Neural crest cell (in vitro differentiated cells): ENCODE results near the gene CCDC39. TPM values are rescaled to one million over a fixed set of nuclear protein-coding genes. Genes with fewer than 3 reads are reported as not detected.
A peak's percentile ranks its signal among the peaks of the same experiment; 100 is the strongest.

Experiments
- DNase-seq: peaks from one replicate; pipeline ENCODE4 v3.0.0; 2021; ENCODE audit warnings: low read depth, mixed read lengths, low spot score
- H3K27ac Mint-ChIP-seq: one replicate; pipeline ENCODE4 v1.8.0; 2021; ENCODE audit warnings: mild to moderate bottlenecking, mixed read lengths; ENCODE audit not compliant: unreplicated experiment
- H3K27me3 Mint-ChIP-seq: 2 replicates; pipeline ENCODE4 v1.8.0; 2021; ENCODE audit warnings: low read depth, mild to moderate bottlenecking, mixed read lengths
- H3K36me3 Mint-ChIP-seq: 2 replicates; pipeline ENCODE4 v1.8.0; 2021; ENCODE audit warnings: low read depth, mild to moderate bottlenecking, mixed read lengths
- H3K4me1 Mint-ChIP-seq: 2 replicates; pipeline ENCODE4 v1.8.0; 2021; ENCODE audit warnings: mixed read lengths
- H3K4me3 Mint-ChIP-seq: one replicate; pipeline ENCODE4 v1.8.0; 2021; ENCODE audit warnings: mild to moderate bottlenecking, mixed read lengths
- H3K9me3 Mint-ChIP-seq: 2 replicates; pipeline ENCODE4 v1.8.0; 2021; ENCODE audit warnings: mixed read lengths
- total RNA-seq: library from RNA; stranded (reverse); gene quantifications from 2 replicates; pipeline ENCODE4 v1.2.1, GENCODE V29; 2021
- TF ChIP-seq, protein P1 (sequence below): fragments of 200-600 bp; sonication (generic); conservative IDR thresholded peaks from 2 replicates; pipeline ENCODE4 v1.5.0; 2021; ENCODE audit warnings: antibody characterized with exemption, mild to moderate bottlenecking

Gene CCDC39
- total RNA-seq, 1 donor from 2014 or later = 0.07 TPM

DNA sequence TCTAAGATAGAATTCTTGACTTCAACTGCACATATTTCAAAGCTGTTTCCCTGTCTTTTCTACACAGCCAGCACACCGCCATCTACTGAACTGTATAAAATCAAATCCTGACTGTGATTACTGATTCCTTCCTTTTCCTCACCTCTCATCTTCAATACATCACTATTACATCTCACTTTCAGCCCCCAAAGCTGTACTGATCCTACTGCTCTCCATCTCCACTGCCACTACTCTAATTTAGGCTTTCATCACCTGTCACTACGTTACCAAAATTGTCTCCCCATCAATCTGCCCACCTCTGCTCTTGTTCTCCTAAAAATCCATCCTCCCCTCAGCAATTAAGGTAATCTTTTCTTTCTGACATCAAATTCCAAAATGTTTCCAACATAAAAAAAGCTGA, 4.5 kb upstream of the CCDC39 start:
- TF ChIP-seq, protein P1, sequence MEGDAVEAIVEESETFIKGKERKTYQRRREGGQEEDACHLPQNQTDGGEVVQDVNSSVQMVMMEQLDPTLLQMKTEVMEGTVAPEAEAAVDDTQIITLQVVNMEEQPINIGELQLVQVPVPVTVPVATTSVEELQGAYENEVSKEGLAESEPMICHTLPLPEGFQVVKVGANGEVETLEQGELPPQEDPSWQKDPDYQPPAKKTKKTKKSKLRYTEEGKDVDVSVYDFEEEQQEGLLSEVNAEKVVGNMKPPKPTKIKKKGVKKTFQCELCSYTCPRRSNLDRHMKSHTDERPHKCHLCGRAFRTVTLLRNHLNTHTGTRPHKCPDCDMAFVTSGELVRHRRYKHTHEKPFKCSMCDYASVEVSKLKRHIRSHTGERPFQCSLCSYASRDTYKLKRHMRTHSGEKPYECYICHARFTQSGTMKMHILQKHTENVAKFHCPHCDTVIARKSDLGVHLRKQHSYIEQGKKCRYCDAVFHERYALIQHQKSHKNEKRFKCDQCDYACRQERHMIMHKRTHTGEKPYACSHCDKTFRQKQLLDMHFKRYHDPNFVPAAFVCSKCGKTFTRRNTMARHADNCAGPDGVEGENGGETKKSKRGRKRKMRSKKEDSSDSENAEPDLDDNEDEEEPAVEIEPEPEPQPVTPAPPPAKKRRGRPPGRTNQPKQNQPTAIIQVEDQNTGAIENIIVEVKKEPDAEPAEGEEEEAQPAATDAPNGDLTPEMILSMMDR = no peak
- no peak overlapping the region for H3K27ac Mint-ChIP-seq
- H3K27me3 Mint-ChIP-seq = peaks cover 76% of the 10 kb centered on the region
- no peak for DNase-seq
- H3K9me3 Mint-ChIP-seq = no peaks in the 10 kb centered on the region
- H3K4me3 Mint-ChIP-seq = no peak overlapping the region
- H3K36me3 Mint-ChIP-seq = no peaks in the 10 kb centered on the region
- H3K4me1 Mint-ChIP-seq = peaks cover 11% of the 10 kb centered on the region

DNA sequence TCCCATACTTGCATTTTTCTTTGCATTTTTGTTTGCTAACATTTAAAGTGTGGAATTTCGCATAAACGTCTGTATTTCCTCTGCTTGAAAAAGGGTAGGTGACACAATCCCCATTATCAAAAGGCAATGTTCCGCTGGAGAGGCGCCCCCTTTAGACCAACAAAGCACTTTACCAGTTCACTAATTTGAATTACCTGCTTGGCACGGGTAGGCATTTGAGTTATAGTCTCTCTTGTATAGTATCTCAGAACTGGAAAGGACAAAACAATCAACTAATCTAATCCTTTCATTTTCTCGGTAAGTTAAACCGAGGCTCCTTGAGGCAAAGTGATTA, 775 bp upstream of the CCDC39 start:
- H3K27ac Mint-ChIP-seq = no peak overlapping the region
- no peaks in the 10 kb centered on the region for H3K36me3 Mint-ChIP-seq
- TF ChIP-seq, protein P1 = peak; percentile 74
- no peaks in the 10 kb centered on the region for H3K9me3 Mint-ChIP-seq
- H3K27me3 Mint-ChIP-seq = peaks cover 81% of the 10 kb centered on the region
- H3K4me3 Mint-ChIP-seq = peak overlapping the region; percentile 93
- peaks cover 12% of the 10 kb centered on the region for H3K4me1 Mint-ChIP-seq
- DNase-seq = peak; percentile 36

DNA sequence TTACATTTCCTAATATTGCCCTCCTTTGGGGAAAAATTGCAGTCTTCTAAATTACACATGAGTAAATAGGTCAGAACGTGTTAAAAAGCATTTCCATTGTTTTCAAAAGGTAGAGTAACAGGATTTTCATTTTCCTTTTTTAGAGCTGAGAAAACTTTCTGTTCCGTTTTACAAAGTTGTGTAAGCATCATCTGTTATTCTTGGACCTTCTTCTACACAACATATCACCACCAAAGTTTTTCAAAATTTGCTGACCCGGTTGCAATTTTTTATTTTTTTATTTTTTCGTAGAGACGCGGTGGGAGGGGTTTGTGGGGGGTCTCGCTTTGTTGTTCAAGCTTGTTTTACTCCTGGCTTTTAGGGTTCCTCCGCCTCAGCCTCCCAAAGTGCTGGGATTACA, 1.1 kb downstream of the CCDC39 start:
- H3K27me3 Mint-ChIP-seq = peaks cover 81% of the 10 kb centered on the region
- TF ChIP-seq, protein P1 = no peak
- H3K27ac Mint-ChIP-seq = no peak overlapping the region
- no peaks in the 10 kb centered on the region for H3K9me3 Mint-ChIP-seq
- peak overlapping the region; percentile 93 for H3K4me3 Mint-ChIP-seq
- H3K36me3 Mint-ChIP-seq = no peaks in the 10 kb centered on the region
- no peak for DNase-seq
- peaks cover 12% of the 10 kb centered on the region for H3K4me1 Mint-ChIP-seq

DNA sequence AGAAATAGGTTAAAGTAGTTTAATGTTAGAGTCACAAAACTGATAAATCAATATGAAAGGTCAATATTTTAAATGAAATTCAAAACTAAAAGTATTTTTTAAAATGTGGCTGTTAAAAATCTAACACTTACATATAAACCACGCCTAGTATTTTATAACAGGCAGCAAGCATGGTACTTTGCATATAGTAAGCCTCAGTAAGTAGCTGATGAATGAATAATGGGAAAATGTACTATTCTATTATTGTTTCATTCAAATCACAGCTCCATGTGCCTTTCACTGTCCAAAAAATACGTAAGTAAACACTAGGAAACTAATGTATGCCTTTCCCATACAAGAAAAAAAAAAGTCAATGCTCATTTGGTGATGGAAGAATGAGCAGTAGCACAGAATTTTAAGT, 17.8 kb downstream of the CCDC39 start:
- no peak overlapping the region for H3K4me3 Mint-ChIP-seq
- no peaks in the 10 kb centered on the region for H3K36me3 Mint-ChIP-seq
- TF ChIP-seq, protein P1 = no peak
- no peak for DNase-seq
- no peaks in the 10 kb centered on the region for H3K9me3 Mint-ChIP-seq
- no peak overlapping the region for H3K27ac Mint-ChIP-seq
- peaks cover 8% of the 10 kb centered on the region for H3K27me3 Mint-ChIP-seq
- no peaks in the 10 kb centered on the region for H3K4me1 Mint-ChIP-seq

DNA sequence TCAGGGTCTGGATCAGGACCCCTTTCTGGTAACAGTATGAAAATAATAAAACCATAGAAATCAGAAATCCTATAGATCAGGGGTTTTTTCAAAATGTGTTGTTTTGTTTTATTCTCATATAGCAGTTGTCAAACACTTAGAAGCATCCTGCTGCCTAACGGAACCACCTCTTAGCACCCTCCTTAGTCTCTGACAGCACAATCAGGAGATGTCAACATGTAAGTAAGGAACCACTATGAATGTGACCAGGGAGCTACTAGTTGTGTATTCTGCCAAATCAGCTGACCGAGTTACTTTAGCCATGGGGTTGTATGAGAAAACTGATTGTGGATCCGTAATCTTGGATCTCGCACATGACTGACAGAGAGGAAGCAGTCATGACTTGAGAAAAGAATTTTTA, 22.2 kb downstream of the CCDC39 start:
- H3K27ac Mint-ChIP-seq = no peak overlapping the region
- no peaks in the 10 kb centered on the region for H3K4me1 Mint-ChIP-seq
- TF ChIP-seq, protein P1 = no peak
- no peaks in the 10 kb centered on the region for H3K36me3 Mint-ChIP-seq
- DNase-seq = no peak
- peaks cover 17% of the 10 kb centered on the region for H3K27me3 Mint-ChIP-seq
- H3K4me3 Mint-ChIP-seq = no peak overlapping the region
- H3K9me3 Mint-ChIP-seq = no peaks in the 10 kb centered on the region

DNA sequence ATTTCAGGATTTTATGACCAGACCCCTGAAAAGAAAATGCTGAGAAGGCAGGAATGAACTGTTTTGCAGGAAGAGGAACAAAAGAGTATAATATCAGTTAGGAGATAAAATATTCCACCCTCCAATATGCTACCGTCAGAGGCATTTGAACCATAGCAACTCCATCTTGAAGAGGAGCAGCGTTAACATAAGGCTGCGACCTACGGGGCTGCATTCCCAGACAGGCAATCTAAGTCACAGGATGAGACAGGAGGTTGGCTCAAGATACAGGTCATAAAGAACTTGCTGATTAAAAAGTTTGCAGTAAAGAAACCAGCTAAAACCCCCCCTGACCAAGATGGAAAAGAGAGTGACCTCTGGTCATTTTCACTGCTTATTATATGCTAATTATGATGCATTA, 22.9 kb downstream of the CCDC39 start:
- Mint-ChIP-seq H3K4me1 (no peaks in the 10 kb centered on the region), H3K9me3 (no peaks in the 10 kb centered on the region), H3K27me3 (peaks cover 17% of the 10 kb centered on the region), H3K36me3 (no peaks in the 10 kb centered on the region), H3K27ac (no peak overlapping the region), H3K4me3 (no peak overlapping the region)
- TF ChIP-seq, protein P1 = no peak
- no peak for DNase-seq
